Adrenal gland (tissue), 5 donors: Measurements from ENCODE around the gene ZFAND5.

ENCODE experiments used
- CTCF ChIP-seq, 6 experiments: fragments of 450-650 bp in 4 of 6; fragments of 200-600 bp in 2 of 6; sonication (generic) in 1 of 6; IDR thresholded peaks; 1 replicate in 5 of 6; 2 replicates in 1 of 6; pipeline versions ENCODE4 v1.5.1 to v1.8.0; 2016 to 2021; ENCODE audit warnings: antibody characterized with exemption in 6 of 6, mild to moderate bottlenecking in 2 of 6, moderate library complexity in 1 of 6
- POLR2A ChIP-seq, 2 donors: fragments of 450-650 bp; IDR thresholded peaks; one replicate each; pipeline ENCODE4 v1.6.1; 2017; ENCODE audit warnings: antibody characterized with exemption in 2 of 2, mild to moderate bottlenecking in 2 of 2, moderate library complexity in 1 of 2
- donor health status: DM: no; HTN: no; CAD: no.

GRCh38 chr9:72371151-72371550 lies 6.1 kb upstream of the ZFAND5 start:
- TF ChIP-seq CTCF (IDR thresholded peaks at IDR 0.05): no peak
- no peak for TF ChIP-seq POLR2A (IDR thresholded peaks at IDR 0.05)
